HepG2 (cell line): Measurements from ENCODE around the gene CELSR3. TPM values are rescaled to one million over a fixed set of nuclear protein-coding genes. Genes with fewer than 3 reads are reported as not detected.

Source experiments
- AHDC1 ChIP-seq: sonication (generic); formaldehyde crosslinking; IDR thresholded peaks from 2 replicates; pipeline ENCODE4 v1.5.1; 2020; ENCODE audit warnings: mild to moderate bottlenecking, missing genetic modification reagents, borderline replicate concordance
- BCL6 ChIP-seq: IDR thresholded peaks from 2 replicates; pipeline ENCODE4 v1.6.1; 2016; ENCODE audit warnings: missing genetic modification reagents, missing compliant biosample characterization
- FOXJ3 ChIP-seq: sonication (generic); formaldehyde crosslinking; IDR thresholded peaks from 2 replicates; pipeline ENCODE4 v1.4.0; 2020; ENCODE audit warnings: missing genetic modification reagents, mild to moderate bottlenecking, borderline replicate concordance
- HIVEP1 ChIP-seq: sonication (generic); formaldehyde crosslinking; IDR thresholded peaks from 2 replicates; pipeline ENCODE4 v1.4.0; 2020; ENCODE audit warnings: mild to moderate bottlenecking, missing genetic modification reagents
- IKZF5 ChIP-seq: IDR thresholded peaks from 2 replicates; pipeline ENCODE4 v1.6.1; 2018; ENCODE audit warnings: missing genetic modification reagents, mild to moderate bottlenecking, missing compliant biosample characterization
- IRF2 ChIP-seq: IDR thresholded peaks from 2 replicates; pipeline ENCODE4 v1.6.1; 2018; ENCODE audit warnings: missing genetic modification reagents, missing compliant biosample characterization
- KAT7 ChIP-seq: IDR thresholded peaks from 2 replicates; pipeline ENCODE4 v1.6.1; 2018; ENCODE audit warnings: borderline replicate concordance, missing compliant biosample characterization
- MEIS1 ChIP-seq: sonication (generic); formaldehyde crosslinking; IDR thresholded peaks from 2 replicates; pipeline ENCODE4 v1.9.0; 2021; ENCODE audit warnings: mild to moderate bottlenecking, missing genetic modification reagents, moderate library complexity, borderline replicate concordance
- POLR2A ChIP-seq, 2 experiments: IDR thresholded peaks; 2 replicates each; pipeline ENCODE4 v1.6.1; 2011; ENCODE audit warnings: low read depth in 2 of 2, low read length in 2 of 2, mild to moderate bottlenecking in 1 of 2, moderate library complexity in 1 of 2; ENCODE audit not compliant: insufficient read depth in 1 of 2
- REL ChIP-seq: sonication (generic); formaldehyde crosslinking; conservative IDR thresholded peaks from 2 replicates; pipeline ENCODE4 v1.8.0; 2022; ENCODE audit warnings: mild to moderate bottlenecking, missing genetic modification reagents, moderate library complexity
- TBX3 ChIP-seq: fragments of 450-650 bp; IDR thresholded peaks from 2 replicates; pipeline ENCODE4 v1.6.1; 2017; ENCODE audit warnings: antibody characterized with exemption, mild to moderate bottlenecking, inconsistent platforms, borderline replicate concordance
- ZBTB20 ChIP-seq: sonication (generic); formaldehyde crosslinking; IDR thresholded peaks from 2 replicates; pipeline ENCODE4 v1.8.1; 2023; ENCODE audit warnings: missing genetic modification reagents, low read depth, mild to moderate bottlenecking, borderline replicate concordance
- ZNF230 ChIP-seq: sonication (generic); formaldehyde crosslinking; IDR thresholded peaks from 2 replicates; pipeline ENCODE4 v1.4.0; 2020; ENCODE audit warnings: mild to moderate bottlenecking, missing genetic modification reagents
- ZNF747 ChIP-seq: sonication (generic); formaldehyde crosslinking; IDR thresholded peaks from 2 replicates; pipeline ENCODE4 v1.8.1; 2023; ENCODE audit warnings: missing genetic modification reagents, mild to moderate bottlenecking, borderline replicate concordance
- ZNF784 ChIP-seq: sonication (generic); formaldehyde crosslinking; IDR thresholded peaks from 2 replicates; pipeline ENCODE4 v1.5.1; 2020; ENCODE audit warnings: missing genetic modification reagents, mild to moderate bottlenecking, borderline replicate concordance
- ZNF816 ChIP-seq: sonication (generic); formaldehyde crosslinking; IDR thresholded peaks from 2 replicates; pipeline ENCODE4 v1.8.0; 2022; ENCODE audit warnings: missing genetic modification reagents, mild to moderate bottlenecking, borderline replicate concordance
- polyA plus RNA-seq, 8 experiments: library from polyadenylated mRNA; depleted of rRNA in 3 of 8; stranded (reverse) in 7 of 8; unstranded in 1 of 8; fragments of >200 nt; fragmentation: Illumina TruSeq in 4 of 8; extraction: Trizol in 4 of 8; gene quantifications; 2 replicates each; pipeline versions ENCODE4 v1.2.1 to v1.2.3, GENCODE V29; 2011 to 2016; ENCODE audit warnings: low read depth in 4 of 8, missing spikeins in 1 of 8, mixed read lengths in 1 of 8; ENCODE audit not compliant: insufficient read depth in 1 of 8
- total RNA-seq, 5 experiments: library from RNA; depleted of rRNA; stranded (reverse); fragments of >200 nt; fragmentation: Illumina TruSeq; extraction: Trizol; gene quantifications; 2 replicates each; pipeline ENCODE4 v1.2.3, GENCODE V29; 2016; ENCODE audit warnings: low read depth in 1 of 5
- TF ChIP-seq, protein P1 (sequence below), 2 experiments: sonication (generic) in 1 of 2; formaldehyde crosslinking in 1 of 2; IDR thresholded peaks; 2 replicates each; pipeline versions ENCODE4 v1.4.0 to v1.6.1; 2018 to 2020; ENCODE audit warnings: missing genetic modification reagents in 2 of 2, borderline replicate concordance in 1 of 2, low read depth in 1 of 2, mild to moderate bottlenecking in 1 of 2, missing biosample characterization in 1 of 2

Gene CELSR3
- total and polyA plus RNA-seq, 2 of the 13 experiments (the other 11 are each of a cell fraction or from before 2014, with no cell fraction given): 5.4 to 6.7 TPM

DNA sequence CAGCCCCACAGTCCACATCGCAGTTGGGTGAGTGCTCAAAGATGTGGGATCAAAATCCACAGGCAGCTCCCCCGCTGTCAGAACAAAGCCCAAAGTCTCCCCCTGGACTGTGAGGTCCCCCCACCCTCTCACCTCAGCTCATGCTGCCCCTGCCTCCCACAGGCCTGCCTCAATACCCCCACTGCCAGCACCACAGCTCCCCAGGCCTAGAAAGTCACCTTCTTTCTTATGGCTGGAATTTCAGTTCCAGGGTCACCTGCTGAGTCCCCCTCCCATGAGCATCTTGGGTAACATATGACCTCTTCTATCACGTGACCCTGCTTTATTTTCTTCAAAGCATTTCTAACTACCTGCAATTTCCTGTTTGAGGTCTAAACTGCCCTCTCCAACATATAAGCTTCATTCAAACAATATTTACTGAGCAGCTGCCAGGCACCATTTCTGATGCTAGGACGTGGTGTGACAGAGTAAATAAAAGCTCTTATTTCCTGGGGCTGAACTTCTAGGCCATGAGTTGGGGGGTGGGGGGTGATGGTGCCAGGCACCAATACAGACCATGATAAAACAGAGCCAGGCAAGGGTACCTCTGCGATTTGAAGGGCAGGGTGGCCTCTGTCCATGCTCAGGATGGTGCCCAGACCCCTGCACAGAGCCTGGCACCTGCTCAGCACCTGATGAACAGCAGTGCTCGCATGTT is 38.7 kb downstream of the CELSR3 start (continued):
- TF ChIP-seq ZBTB20 (CRISPR knock-in tag): peak; percentile 21; the same call in 1 of the 2 replicates
- peak; percentile 49; the same call in 1 of the 2 replicates for TF ChIP-seq IKZF5 (CRISPR knock-in tag)
- TF ChIP-seq KAT7 (CRISPR knock-in tag): no peak
- TF ChIP-seq POLR2A (IDR thresholded peaks at IDR 0.05; ENCODE audit: insufficient read depth in 1 of 2, low read depth in 2 of 2, low read length in 2 of 2): no peak; a peak in 1 of 4 replicates
- no peak for TF ChIP-seq HIVEP1 (CRISPR knock-in tag)
- TF ChIP-seq MEIS1 (CRISPR knock-in tag): peak; percentile 38
- no peak for TF ChIP-seq ZNF784 (CRISPR knock-in tag)
- no peak for TF ChIP-seq REL (CRISPR knock-in tag)
- TF ChIP-seq BCL6 (CRISPR knock-in tag): 0 out of 2 replicates have a peak, but pooled peaks have one; percentile 21
- TF ChIP-seq TBX3: peak; percentile 59; the same call in 1 of the 2 replicates
- TF ChIP-seq, protein P1, sequence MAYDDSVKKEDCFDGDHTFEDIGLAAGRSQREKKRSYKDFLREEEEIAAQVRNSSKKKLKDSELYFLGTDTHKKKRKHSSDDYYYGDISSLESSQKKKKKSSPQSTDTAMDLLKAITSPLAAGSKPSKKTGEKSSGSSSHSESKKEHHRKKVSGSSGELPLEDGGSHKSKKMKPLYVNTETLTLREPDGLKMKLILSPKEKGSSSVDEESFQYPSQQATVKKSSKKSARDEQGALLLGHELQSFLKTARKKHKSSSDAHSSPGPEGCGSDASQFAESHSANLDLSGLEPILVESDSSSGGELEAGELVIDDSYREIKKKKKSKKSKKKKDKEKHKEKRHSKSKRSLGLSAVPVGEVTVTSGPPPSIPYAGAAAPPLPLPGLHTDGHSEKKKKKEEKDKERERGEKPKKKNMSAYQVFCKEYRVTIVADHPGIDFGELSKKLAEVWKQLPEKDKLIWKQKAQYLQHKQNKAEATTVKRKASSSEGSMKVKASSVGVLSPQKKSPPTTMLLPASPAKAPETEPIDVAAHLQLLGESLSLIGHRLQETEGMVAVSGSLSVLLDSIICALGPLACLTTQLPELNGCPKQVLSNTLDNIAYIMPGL (CRISPR knock-in tag; IDR thresholded peaks at IDR 0.05; ENCODE audit: borderline replicate concordance in 1 of 2, low read depth in 1 of 2): peak in 1 of 2 experiments; percentile 46; a peak in 1 of 4 replicates
- TF ChIP-seq ZNF747: no peak; the same call in 1 of the 2 replicates
- TF ChIP-seq FOXJ3 (CRISPR knock-in tag): peak; percentile 35; the same call in 1 of the 2 replicates
- peak; percentile 88; the same call in 1 of the 2 replicates for TF ChIP-seq ZNF816
- TF ChIP-seq ZNF230 (CRISPR knock-in tag): no peak; the same call in 1 of the 2 replicates
- TF ChIP-seq IRF2 (CRISPR knock-in tag): peak; percentile 35; the same call in 1 of the 2 replicates
- peak; percentile 83; the same call in 1 of the 2 replicates for TF ChIP-seq AHDC1 (CRISPR knock-in tag)
